DOHH2 (cell line): ENCODE data around the gene SEL1L.

Experiments used
- EZH2phosphoT487 ChIP-seq: fragments of 200-600 bp; sonication (generic); IDR thresholded peaks from 2 replicates; pipeline ENCODE4 v1.6.1; 2017; ENCODE audit warnings: borderline replicate concordance, mild to moderate bottlenecking, antibody characterized with exemption, low read length, moderate library complexity, mixed read lengths
- TF ChIP-seq, protein P1 (sequence below): fragments of 200-600 bp; sonication (generic); IDR thresholded peaks from one replicate; pipeline ENCODE4 v1.5.1; 2014; ENCODE audit warnings: antibody characterized with exemption, mild to moderate bottlenecking, low read depth, low read length; ENCODE audit not compliant: poor library complexity, severe bottlenecking

DNA sequence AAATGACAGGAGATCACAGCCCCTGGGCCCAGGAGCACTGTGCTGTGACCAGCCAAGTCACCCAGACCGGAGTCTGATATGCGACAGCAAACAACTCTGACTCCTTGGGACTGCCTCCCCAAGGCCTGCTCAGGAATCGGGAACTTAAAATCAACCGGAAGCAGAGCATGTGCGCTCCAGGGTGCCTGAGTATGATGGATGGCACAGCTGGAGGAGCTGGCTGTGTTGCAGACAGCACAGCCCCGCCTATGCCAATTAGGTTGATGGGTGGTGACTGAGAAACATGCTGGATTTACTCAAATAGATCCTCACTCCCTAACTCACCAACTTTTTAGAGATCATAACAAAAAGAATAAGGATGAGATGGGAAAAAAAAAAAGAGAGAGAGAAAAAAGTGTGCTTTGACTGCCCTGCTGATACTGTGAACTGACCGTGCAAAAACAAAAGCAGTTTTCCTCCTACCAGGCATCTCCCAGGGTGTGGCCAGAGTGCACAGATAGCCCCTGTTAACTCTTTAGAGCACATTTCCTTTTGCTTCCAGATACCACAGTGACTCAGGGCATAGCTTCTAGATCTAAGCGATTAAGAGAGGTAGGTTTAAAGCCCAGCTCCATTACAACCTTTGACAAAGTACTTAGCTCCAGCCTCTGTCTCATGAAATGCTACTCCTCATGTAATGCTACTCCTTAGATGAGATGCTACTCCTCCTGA, 106.2 kb downstream of the SEL1L start:
- TF ChIP-seq, protein P1, sequence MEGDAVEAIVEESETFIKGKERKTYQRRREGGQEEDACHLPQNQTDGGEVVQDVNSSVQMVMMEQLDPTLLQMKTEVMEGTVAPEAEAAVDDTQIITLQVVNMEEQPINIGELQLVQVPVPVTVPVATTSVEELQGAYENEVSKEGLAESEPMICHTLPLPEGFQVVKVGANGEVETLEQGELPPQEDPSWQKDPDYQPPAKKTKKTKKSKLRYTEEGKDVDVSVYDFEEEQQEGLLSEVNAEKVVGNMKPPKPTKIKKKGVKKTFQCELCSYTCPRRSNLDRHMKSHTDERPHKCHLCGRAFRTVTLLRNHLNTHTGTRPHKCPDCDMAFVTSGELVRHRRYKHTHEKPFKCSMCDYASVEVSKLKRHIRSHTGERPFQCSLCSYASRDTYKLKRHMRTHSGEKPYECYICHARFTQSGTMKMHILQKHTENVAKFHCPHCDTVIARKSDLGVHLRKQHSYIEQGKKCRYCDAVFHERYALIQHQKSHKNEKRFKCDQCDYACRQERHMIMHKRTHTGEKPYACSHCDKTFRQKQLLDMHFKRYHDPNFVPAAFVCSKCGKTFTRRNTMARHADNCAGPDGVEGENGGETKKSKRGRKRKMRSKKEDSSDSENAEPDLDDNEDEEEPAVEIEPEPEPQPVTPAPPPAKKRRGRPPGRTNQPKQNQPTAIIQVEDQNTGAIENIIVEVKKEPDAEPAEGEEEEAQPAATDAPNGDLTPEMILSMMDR: no peak
- TF ChIP-seq EZH2phosphoT487: no peak
